K562 (cell line): Measurements from ENCODE around the gene TLNRD1. TPM values are rescaled to one million over a fixed set of nuclear protein-coding genes. Genes with fewer than 3 reads are reported as not detected.

Experiments
- ATAC-seq: fragments of 200-7000 bp; cut with Tn5 transposase; 3 replicates; pipeline ENCODE4 v1.9.1; 2020; ENCODE audit warnings: moderate library complexity
- BruUV-seq: library from RNA; stranded (reverse); fragments of 400-500 nt; replicated peaks from 2 replicates; lab custom pipeline; 2021; lab: Mats Ljungman, UMichigan
- CTCF ChIA-PET: fragments of 300-600 bp; formaldehyde crosslinking; extraction: SDS; loops from one replicate; lab custom pipeline; 2021; ENCODE audit warnings: low intra/inter-chr PET ratio; lab: Yijun Ruan, JAX
- POLR2A ChIA-PET: fragments of 300-600, 350-650 bp; sonication (Branson Sonifier 250); formaldehyde crosslinking; extraction: SDS; loops from one replicate; lab custom pipeline; 2021; ENCODE audit warnings: antibody characterized with exemption, inconsistent platforms; lab: Yijun Ruan, JAX
- DNase-seq, 4 experiments: peaks; one replicate each; pipeline versions ENCODE4 v3.0.0 to v3.0.0-alpha.2; 2011 to 2018; ENCODE audit warnings: low spot score in 3 of 4, mixed read lengths in 3 of 4; ENCODE audit errors: extremely low read depth in 1 of 4
- FAIRE-seq: peaks from 2 replicates; lab custom pipeline; 2011; peaks lifted over from hg19 to GRCh38; lab: Jason Lieb, UNC
- H2AFZ ChIP-seq: 2 replicates; pipeline ENCODE4 v1.6.0; 2011; ENCODE audit warnings: low read depth, low read length, control low read depth, inconsistent platforms
- H3K27ac ChIP-seq: fragments of 200-600 bp; 3 replicates; pipeline ENCODE4 v1.8.0; 2011; ENCODE audit warnings: low read depth, mild to moderate bottlenecking, control low read depth, inconsistent platforms, low read length, moderate library complexity, mixed read lengths; ENCODE audit errors: extremely low read depth
- H3K27me3 ChIP-seq, 2 experiments: fragments of 300-600 bp in 1 of 2; 2 replicates in 1 of 2; 3 replicates in 1 of 2; pipeline versions ENCODE4 v1.6.0 to v1.8.0; 2011; ENCODE audit warnings: inconsistent platforms in 2 of 2, low read length in 2 of 2, mild to moderate bottlenecking in 1 of 2, mixed read lengths in 1 of 2, moderate library complexity in 1 of 2; ENCODE audit not compliant: control insufficient read depth in 2 of 2, insufficient read depth in 2 of 2
- H3K36me3 ChIP-seq: fragments of 300-600 bp; 3 replicates; pipeline ENCODE4 v1.8.0; 2011; ENCODE audit warnings: mild to moderate bottlenecking, low read length, inconsistent platforms; ENCODE audit not compliant: control insufficient read depth, insufficient read depth
- H3K4me1 ChIP-seq, 2 experiments: fragments of 200-600 bp in 1 of 2; replicated peaks in 1 of 2; 2 replicates in 1 of 2; 3 replicates in 1 of 2; pipeline versions ENCODE4 v1.5.1 to v1.8.0; 2011; ENCODE audit warnings: inconsistent platforms in 2 of 2, low read length in 2 of 2, mild to moderate bottlenecking in 1 of 2, mixed read lengths in 1 of 2, moderate library complexity in 1 of 2; ENCODE audit not compliant: control insufficient read depth in 2 of 2, insufficient read depth in 2 of 2
- H3K4me2 ChIP-seq: 2 replicates; pipeline ENCODE4 v1.6.1; 2011; ENCODE audit warnings: low read length, control low read depth, inconsistent platforms, mixed read lengths; ENCODE audit not compliant: insufficient read depth
- H3K4me3 ChIP-seq: fragments of 200-600 bp; sonication (generic), shearing (Covaris generic); 2 replicates; pipeline ENCODE4 v1.5.1; 2016; ENCODE audit warnings: control low read depth, inconsistent platforms
- H3K79me2 ChIP-seq: fragments of 200-600 bp; 3 replicates; pipeline ENCODE4 v1.8.0; 2011; ENCODE audit warnings: low read length, inconsistent platforms; ENCODE audit not compliant: control insufficient read depth, insufficient read depth
- H3K9ac ChIP-seq, 2 experiments: 2 replicates each; pipeline versions ENCODE4 v1.6.0 to v1.6.1; 2011; ENCODE audit warnings: low read depth in 2 of 2, low read length in 2 of 2, control low read depth in 1 of 2, inconsistent platforms in 1 of 2, mild to moderate bottlenecking in 1 of 2, mixed read lengths in 1 of 2; ENCODE audit not compliant: insufficient read depth in 1 of 2
- H3K9me1 ChIP-seq: one replicate; pipeline ENCODE4 v1.6.0; 2011; ENCODE audit warnings: inconsistent platforms, mild to moderate bottlenecking, low read length, moderate library complexity; ENCODE audit not compliant: control insufficient read depth, insufficient read depth
- H3K9me3 ChIP-seq: replicated peaks from 2 replicates; pipeline ENCODE4 v1.5.1; 2011; ENCODE audit warnings: low read depth, low read length, inconsistent platforms; ENCODE audit not compliant: control insufficient read depth, insufficient read depth
- H4K20me1 ChIP-seq: replicated peaks from 2 replicates; pipeline ENCODE4 v1.6.1; 2011; ENCODE audit warnings: low read length, inconsistent platforms, mixed read lengths; ENCODE audit not compliant: control insufficient read depth, insufficient read depth
- BRF1 ChIP-seq: IDR thresholded peaks from 3 replicates; pipeline ENCODE4 v1.6.1; 2011; ENCODE audit warnings: borderline replicate concordance, mild to moderate bottlenecking; ENCODE audit not compliant: insufficient read length; ENCODE audit errors: extremely low read depth
- CHD4 ChIP-seq: fragments of 200-600 bp; sonication (generic); IDR thresholded peaks from 3 replicates; pipeline ENCODE4 v1.6.1; 2012; ENCODE audit warnings: low read depth, mild to moderate bottlenecking, mixed read lengths, low read length, inconsistent platforms; ENCODE audit not compliant: insufficient read depth, insufficient replicate concordance, poor library complexity, severe bottlenecking
- DMBX1 ChIP-seq: fragments of 250-450 bp; sonication (Bioruptor Pico); IDR thresholded peaks from 2 replicates; pipeline ENCODE4 v1.8.0; 2022; ENCODE audit warnings: inconsistent platforms, mild to moderate bottlenecking, moderate library complexity, borderline replicate concordance
- ELF4 ChIP-seq: fragments of 450-650 bp; formaldehyde crosslinking; IDR thresholded peaks from 2 replicates; pipeline ENCODE4 v1.4.0; 2022; ENCODE audit warnings: missing genetic modification characterization
- EWSR1 ChIP-seq: fragments of 450-650 bp; IDR thresholded peaks from 2 replicates; pipeline ENCODE4 v1.6.1; 2018; ENCODE audit warnings: borderline replicate concordance, mild to moderate bottlenecking, low read depth, moderate library complexity; ENCODE audit not compliant: partially characterized antibody
- HNRNPUL1 ChIP-seq: fragments of 200-400 bp; formaldehyde crosslinking; IDR thresholded peaks from 2 replicates; pipeline ENCODE4 v1.6.1; 2017; ENCODE audit warnings: low read length
- ILK ChIP-seq: fragments of 450-650 bp; IDR thresholded peaks from 2 replicates; pipeline ENCODE4 v1.6.1; 2016; ENCODE audit warnings: missing genetic modification characterization, low read depth, mild to moderate bottlenecking, missing compliant biosample characterization, moderate library complexity, borderline replicate concordance
- NFE2L1 ChIP-seq: fragments of 450-650 bp; IDR thresholded peaks from 2 replicates; pipeline ENCODE4 v1.6.1; 2016; ENCODE audit warnings: missing genetic modification characterization, low read depth, mild to moderate bottlenecking, missing compliant biosample characterization, moderate library complexity, borderline replicate concordance
- NUFIP1 ChIP-seq: fragments of 450-650 bp; IDR thresholded peaks from 2 replicates; pipeline ENCODE4 v1.6.1; 2018; ENCODE audit not compliant: partially characterized antibody
- PCBP2 ChIP-seq: fragments of 200-400 bp; formaldehyde crosslinking; IDR thresholded peaks from 2 replicates; pipeline ENCODE4 v1.6.1; 2018; ENCODE audit warnings: low read length, low read depth, mild to moderate bottlenecking, moderate library complexity; ENCODE audit not compliant: poor library complexity, severe bottlenecking
- RBM15 ChIP-seq: fragments of 200-400 bp; formaldehyde crosslinking; IDR thresholded peaks from 2 replicates; pipeline ENCODE4 v1.6.1; 2018; ENCODE audit warnings: mild to moderate bottlenecking, low read length, moderate library complexity; ENCODE audit not compliant: insufficient read depth
- RUNX1 ChIP-seq: sonication (generic); IDR thresholded peaks from 2 replicates; pipeline ENCODE4 v1.6.1; 2016; ENCODE audit warnings: antibody characterized with exemption, low read depth
- SFPQ ChIP-seq: fragments of 200-400 bp; formaldehyde crosslinking; IDR thresholded peaks from 2 replicates; pipeline ENCODE4 v1.6.1; 2017; ENCODE audit warnings: mild to moderate bottlenecking, low read depth, low read length, moderate library complexity
- SMAD3 ChIP-seq: fragments of 450-650 bp; formaldehyde crosslinking; conservative IDR thresholded peaks from 2 replicates; pipeline ENCODE4 v1.4.0; 2020; ENCODE audit warnings: mild to moderate bottlenecking
- ZNF174 ChIP-seq: fragments of 250-450 bp; sonication (Bioruptor Pico); IDR thresholded peaks from 2 replicates; pipeline ENCODE4 v1.4.0; 2020; ENCODE audit warnings: mild to moderate bottlenecking
- ZNF212 ChIP-seq: fragments of 450-650 bp; formaldehyde crosslinking; IDR thresholded peaks from 2 replicates; pipeline ENCODE4 v1.4.0; 2020; ENCODE audit warnings: mild to moderate bottlenecking
- ZNF282 ChIP-seq: sonication (generic); formaldehyde crosslinking; IDR thresholded peaks from 2 replicates; pipeline ENCODE4 v1.8.1; 2023; ENCODE audit warnings: missing genetic modification reagents
- WGBS: fragments of 100-300 bp; shearing (Covaris generic); methylation state at CpG from one replicate; pipeline ENCODE4 v1.1.6; 2016; ENCODE audit warnings: low coverage, mixed read lengths; ENCODE audit not compliant: insufficient coverage; ENCODE audit errors: missing lambda C conversion rate; 5-methylcytosine and 5-hydroxymethylcytosine counted together
- in situ Hi-C: fragments of 300-500 bp; cut with MboI; formaldehyde crosslinking; loops from 4 replicates; pipeline ENCODE4 v1.15.0; 2018; ENCODE audit warnings: inconsistent platforms, mixed read lengths
- intact Hi-C: fragments of 100-400 bp; cut with micrococcal nuclease; formaldehyde crosslinking; loops from 2 replicates; pipeline ENCODE4 v1.14.2; 2022
- polyA plus RNA-seq, 8 experiments: library from polyadenylated mRNA; depleted of rRNA in 4 of 8; stranded (reverse) in 5 of 8; unstranded in 3 of 8; fragments of >200 nt; fragmentation: Nextera tagmentation in 2 of 8; fragmentation: Illumina TruSeq in 1 of 8; extraction: Ambion mirVana in 2 of 8; extraction: Trizol in 1 of 8; gene quantifications; 2 replicates each; pipeline versions ENCODE4 v1.2.1 to v1.2.3, GENCODE V29; 2011 to 2014; ENCODE audit warnings: inconsistent platforms in 1 of 8, missing spikeins in 1 of 8
- total RNA-seq, 7 experiments: library from RNA; depleted of rRNA in 6 of 7; stranded (reverse); fragments of >200 nt in 6 of 7; fragmentation: Illumina TruSeq in 2 of 7; extraction: Trizol in 2 of 7; gene quantifications; 2 replicates each; pipeline versions ENCODE4 v1.2.1 to v1.2.3, GENCODE V29; 2011 to 2021; ENCODE audit warnings: low replicate concordance in 1 of 7

The TLNRD1 gene
- total and polyA plus RNA-seq, 9 of the 15 experiments (the other 6 are each of a cell fraction or from before 2014, with no cell fraction given) = 1.1 to 33.1 (median 5.7) TPM

GRCh38 chr15:80967991-80968510 is 32.7 kb upstream of the TLNRD1 start:
- no peak for ATAC-seq

More at GRCh38 chr15:80967991-80968510, 32.7 kb upstream of the TLNRD1 start:
- Histone ChIP-seq H2AFZ (no peak overlapping the region), H3K27ac (no peak overlapping the region), H3K27me3 (no peaks in the 10 kb centered on the region), H3K9me1 (no peaks in the 10 kb centered on the region), H3K36me3 (peaks cover 16% of the 10 kb centered on the region; the same call in 2 of the 3 replicates), H3K4me2 (no peak overlapping the region), H3K4me1 (no peaks in the 10 kb centered on the region), H3K9ac (no peak overlapping the region), H3K4me3 (no peak overlapping the region), H4K20me1 (peaks cover 10% of the 10 kb centered on the region; the same call in 1 of the 2 replicates), H3K9me3 (no peaks in the 10 kb centered on the region), H3K79me2 (no peaks in the 10 kb centered on the region)
- DNase-seq = no peak
- 85% methylated on average over 4 of the region's 4 CpGs for WGBS
- TF ChIP-seq ELF4 (CRISPR knock-in tag) (no peak), BRF1 (no peak), RBM15 (no peak), DMBX1 (CRISPR knock-in tag) (no peak), CHD4 (no peak), EWSR1 (no peak), ZNF212 (CRISPR knock-in tag) (no peak), RUNX1 (no peak), NUFIP1 (no peak), PCBP2 (no peak), HNRNPUL1 (no peak), ZNF282 (no peak), SFPQ (no peak), ILK (no peak), SMAD3 (no peak), NFE2L1 (tag) (no peak), ZNF174 (CRISPR knock-in tag) (no peak)
- no peak for FAIRE-seq
- in situ Hi-C loops (no loop called here), intact Hi-C loops (no loop called here)
- no TSS peak for BruUV-seq
- ChIA-PET CTCF (no interaction called here), POLR2A (interaction anchor here (0.7 kb wide), 2 partner anchors 302 to 533 kb away, joined by 3 to 4 read pairs; no protein-coding TSS in a partner anchor)
